Astrocyte of the spinal cord (primary cell): Measurements from ENCODE around the gene AEN.
"Not testable (repeated sequence)": the region's sequence is repeated elsewhere in the genome, so short reads cannot be mapped to it uniquely, and the experiment has no call there.

ENCODE experiments used
- DNase-seq: peaks from one replicate; pipeline ENCODE4 v3.0.0; 2011; ENCODE audit warnings: low read depth, low spot score
- H3K4me3 ChIP-seq: 2 replicates; pipeline ENCODE4 v1.5.1; 2011; ENCODE audit warnings: low read depth, mild to moderate bottlenecking, low read length, moderate library complexity
- CTCF ChIP-seq: IDR thresholded peaks from 2 replicates; pipeline ENCODE4 v1.5.1; 2012; ENCODE audit warnings: low read depth, mild to moderate bottlenecking, low read length, inconsistent platforms
- in situ Hi-C: cut with HindIII; loops from 2 replicates; pipeline ENCODE4 v1.10.0; 2017; ENCODE audit warnings: low sequenced_read_pairs

AEN gene

GRCh38 chr15:88637436-88637835, 16.3 kb downstream of the AEN start:
- in situ Hi-C loops = no loop called here
- no peak overlapping the region for H3K4me3 ChIP-seq
- no peak for DNase-seq
- TF ChIP-seq CTCF = no peak

DNA sequence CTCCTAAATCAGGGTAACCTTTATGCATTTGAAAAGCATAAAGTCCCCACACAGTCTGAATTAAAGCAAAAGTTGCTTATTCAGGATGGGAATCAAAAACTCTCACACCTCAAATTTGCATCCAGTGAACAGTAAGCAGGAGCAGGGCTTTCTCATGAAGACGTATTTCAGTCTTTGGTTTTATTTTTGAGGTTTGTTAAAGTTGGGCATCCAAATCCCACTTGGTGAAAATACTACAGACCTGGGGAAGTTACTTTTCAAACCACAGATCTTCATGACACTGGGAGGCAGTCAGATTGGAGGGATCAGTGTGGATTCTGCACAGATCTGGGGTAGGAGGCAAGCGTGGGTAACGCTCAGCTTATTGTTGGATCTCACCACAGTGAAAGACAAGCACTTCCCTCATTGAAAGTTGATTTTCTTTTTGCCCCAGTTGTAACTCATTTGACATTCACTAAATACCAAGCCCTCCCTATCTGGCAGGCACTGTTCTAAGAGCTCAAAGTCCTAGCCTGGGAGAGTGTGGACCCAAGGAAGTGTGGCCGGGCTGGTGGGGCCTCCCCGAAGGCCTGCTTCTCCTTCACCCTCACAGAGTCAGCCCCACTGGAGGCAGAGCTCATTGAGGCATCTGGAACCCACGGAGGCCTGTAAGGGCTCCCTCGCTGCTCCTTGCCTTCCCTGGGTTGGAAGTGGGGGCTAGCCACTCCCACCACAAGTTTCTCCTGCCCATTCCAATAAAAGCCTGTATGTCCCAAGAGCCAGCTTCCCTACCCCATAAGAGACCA, 16.9 kb downstream of the AEN start:
- peak overlapping the region; percentile 41 for H3K4me3 ChIP-seq

DNA sequence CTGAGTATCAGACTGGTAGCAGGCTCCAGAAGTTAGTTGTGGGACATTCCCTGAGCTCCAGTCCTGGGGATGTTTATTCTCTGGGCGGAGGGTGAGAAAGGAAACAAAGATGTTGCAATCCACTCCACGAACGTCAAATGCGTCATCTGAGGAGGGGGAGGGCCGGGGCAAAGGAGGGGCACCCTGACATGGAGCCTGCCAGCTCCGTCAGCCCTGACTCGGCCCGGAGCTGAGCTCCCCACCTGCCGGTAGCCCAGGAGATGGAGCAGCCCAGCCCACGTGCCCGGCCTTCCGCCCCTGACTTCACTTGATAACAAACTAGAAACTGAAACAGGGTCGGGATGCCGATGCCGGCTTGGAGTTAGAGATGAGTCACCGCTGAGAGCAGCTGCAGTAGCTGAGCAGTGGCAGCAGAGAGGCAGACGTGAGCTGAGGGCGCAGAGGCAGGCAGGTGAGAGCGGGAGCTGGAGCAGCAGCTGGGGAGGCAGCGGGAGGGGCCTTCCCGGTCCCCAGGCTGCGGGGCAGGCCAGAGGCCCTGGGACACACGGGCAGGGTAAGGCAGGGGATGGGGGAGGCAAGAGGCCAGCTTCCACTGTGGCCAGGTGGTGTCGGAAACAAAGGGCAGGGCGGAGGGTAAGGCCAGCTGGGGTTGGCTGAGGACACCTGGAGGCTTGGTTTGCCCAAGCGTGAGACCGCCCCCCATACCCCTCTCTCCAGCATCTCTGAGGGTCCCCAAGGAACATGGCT, 17.7 kb downstream of the AEN start, which contains the start of gene ISG20:
TSS of gene ISG20 (plus strand) at position 391 of the 747 bp plus-strand sequence. CDS start at position 742, 351 bp downstream.
- DNase-seq = peak; percentile 96
- TF ChIP-seq CTCF = peak; percentile 54
- in situ Hi-C loops = no loop called here
- peak within 1 kb of the TSS; percentile 41 for H3K4me3 ChIP-seq

More for the DNA sequence above, 16.9 kb downstream of the AEN start:
- in situ Hi-C loops = no loop called here
- no peak for TF ChIP-seq CTCF
- DNase-seq = no peak

DNA sequence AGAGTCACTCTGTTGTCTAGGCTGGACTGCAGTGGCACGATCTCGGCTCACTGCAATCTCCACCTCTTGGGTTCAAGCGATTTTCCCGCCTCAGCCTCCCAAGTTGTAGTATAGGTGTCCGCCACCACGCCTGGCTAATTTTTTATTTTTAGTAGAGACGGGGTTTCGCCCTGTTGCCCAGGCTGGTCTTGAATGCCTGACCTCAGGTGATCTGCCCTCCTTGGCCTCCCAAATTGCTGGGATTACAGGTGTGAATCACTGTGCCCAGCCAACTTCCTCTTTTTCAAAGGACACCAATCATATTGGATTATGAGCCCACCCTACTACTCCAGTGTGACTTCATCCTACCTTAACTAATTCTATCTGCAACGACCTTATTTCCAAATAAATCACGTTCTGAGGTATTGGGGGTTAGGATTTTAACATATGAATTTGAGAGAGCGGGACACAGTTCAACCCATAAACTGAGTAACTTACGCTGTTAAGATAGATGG, 20.9 kb downstream of the AEN start:
- no peak for DNase-seq
- in situ Hi-C loops = no loop called here

GRCh38 chr15:88642514-88642913, 21.4 kb downstream of the AEN start:
- in situ Hi-C loops = not testable (repeated sequence)

More for the DNA sequence above, 20.9 kb downstream of the AEN start:
- no peak overlapping the region for H3K4me3 ChIP-seq
- TF ChIP-seq CTCF = no peak

DNA sequence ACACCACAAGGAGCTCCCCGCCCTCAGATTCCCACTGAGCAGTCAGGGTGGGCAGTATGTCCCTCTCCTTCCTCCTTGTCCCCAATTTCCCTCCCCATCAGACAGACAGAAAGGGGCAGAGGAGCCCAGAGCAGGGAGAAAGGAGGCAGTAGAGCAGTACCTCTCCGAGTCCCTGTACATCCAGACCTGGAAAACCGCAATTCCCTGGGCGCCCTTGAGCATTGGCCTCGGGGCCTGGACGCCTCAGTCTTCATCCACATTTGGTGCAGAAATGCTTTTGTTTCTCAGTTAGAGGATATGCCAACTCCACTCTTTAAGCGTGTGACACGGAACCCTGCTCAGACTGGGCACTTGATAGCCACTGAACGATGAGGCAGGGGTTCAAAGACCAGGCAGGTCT, 23.6 kb downstream of the AEN start:
- no peak for TF ChIP-seq CTCF
- in situ Hi-C loops = no loop called here
- no peak for DNase-seq
- no peak overlapping the region for H3K4me3 ChIP-seq

More at GRCh38 chr15:88642514-88642913, 21.4 kb downstream of the AEN start:
- DNase-seq, H3K4me3 ChIP-seq: not testable (repeated sequence)
